Activated CD8-positive, alpha-beta memory T cell treated with anti-CD3 and anti-CD28 coated beads for 1 hour (primary cell): ENCODE results near the gene CDIPT.
A peak's percentile ranks its signal among the peaks of the same experiment; 100 is the strongest.
"Not testable (repeated sequence)": the region's sequence is repeated elsewhere in the genome, so short reads cannot be mapped to it uniquely, and the experiment has no call there.

Experiments used
- DNase-seq, 2 donors: peaks; one replicate each; pipeline ENCODE4 v3.0.0-alpha.2; 2020; ENCODE audit warnings: low read depth in 1 of 2; ENCODE audit errors: extremely low read depth in 1 of 2

The CDIPT gene, protein sequence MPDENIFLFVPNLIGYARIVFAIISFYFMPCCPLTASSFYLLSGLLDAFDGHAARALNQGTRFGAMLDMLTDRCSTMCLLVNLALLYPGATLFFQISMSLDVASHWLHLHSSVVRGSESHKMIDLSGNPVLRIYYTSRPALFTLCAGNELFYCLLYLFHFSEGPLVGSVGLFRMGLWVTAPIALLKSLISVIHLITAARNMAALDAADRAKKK

DNA sequence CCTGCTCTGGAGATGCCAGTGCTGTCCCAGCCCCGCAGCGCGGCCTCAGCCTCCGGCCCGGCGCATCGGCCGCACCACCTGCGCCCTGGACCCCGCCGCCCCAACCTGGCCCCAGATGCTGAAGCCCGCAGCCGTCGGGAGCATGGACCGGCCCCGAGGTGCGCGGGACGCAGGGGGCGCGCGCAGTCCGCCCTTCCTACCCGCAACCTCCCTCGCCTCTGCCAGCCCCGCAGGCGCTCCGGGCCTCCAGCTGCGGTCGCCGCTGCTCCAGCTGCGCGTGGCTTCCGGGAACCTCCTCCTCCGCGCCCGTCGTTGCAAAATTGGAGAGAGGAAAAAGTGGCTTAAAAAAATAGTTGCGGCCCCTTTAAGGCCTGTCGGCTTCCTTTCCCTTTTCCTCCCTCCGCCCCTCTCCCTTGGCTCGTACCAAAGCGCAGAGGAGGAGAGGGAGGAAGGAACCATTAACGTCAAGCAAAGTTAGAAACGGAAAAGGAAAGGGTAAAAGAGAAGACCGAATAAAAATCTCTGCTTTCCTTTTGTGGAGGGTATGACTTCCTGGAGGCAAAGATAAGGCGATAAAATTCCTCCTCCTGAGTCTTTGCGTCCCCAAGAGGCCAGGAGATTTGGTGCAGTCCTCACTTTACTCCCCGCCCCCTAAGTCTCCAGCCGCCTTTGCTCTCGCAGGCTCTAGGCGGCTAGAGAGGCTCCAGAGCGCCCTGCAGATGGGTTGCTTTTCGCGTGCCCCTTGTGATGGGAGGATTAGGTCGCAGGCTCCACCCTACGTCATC is at the start of gene CDIPT:
TSS of gene CDIPT (minus strand) at position 343 of the 785 bp plus-strand sequence. CDS start 369 bp downstream, outside the sequence.
- peak; percentile 81 to 84 for DNase-seq

DNA sequence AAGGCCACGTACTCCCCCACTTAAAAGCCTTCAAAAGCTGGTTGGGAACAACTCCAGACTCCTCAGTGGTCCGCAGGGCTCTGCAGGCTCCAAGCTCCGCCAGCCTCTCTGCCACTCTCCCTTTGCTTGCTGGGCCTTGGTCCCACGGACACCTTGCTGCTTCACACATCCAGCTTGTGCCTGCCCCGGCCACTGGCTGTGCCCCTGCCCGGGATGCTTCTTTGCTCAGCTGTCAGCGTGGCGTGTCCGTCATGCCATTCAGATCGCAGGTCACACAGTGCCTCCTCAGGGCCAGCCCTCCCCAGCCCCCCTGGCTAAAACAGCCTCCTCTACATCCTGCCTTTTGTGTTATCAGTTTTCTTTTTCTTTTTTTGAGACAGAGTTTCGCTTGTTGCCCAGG is 49.1 kb upstream of the CDIPT start:
- no peak for DNase-seq

DNA sequence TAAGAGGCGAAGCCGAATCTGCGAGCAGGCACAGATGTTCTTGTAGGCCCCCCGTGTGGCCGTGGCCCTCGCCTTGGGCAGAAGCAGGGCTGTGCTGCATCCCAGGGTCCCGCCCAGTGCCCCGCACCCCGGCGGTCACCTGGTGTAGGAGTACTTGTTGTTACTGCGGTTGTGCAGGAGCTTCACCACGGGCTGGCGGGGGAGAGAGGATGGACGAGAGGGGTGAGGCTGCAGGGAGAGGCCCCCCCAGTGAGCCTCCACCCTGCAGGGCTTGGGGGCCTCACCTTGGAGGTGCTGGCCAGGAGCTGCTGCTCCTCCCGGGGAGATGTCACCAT is 48.6 kb upstream of the CDIPT start:
- DNase-seq = no peak

DNA sequence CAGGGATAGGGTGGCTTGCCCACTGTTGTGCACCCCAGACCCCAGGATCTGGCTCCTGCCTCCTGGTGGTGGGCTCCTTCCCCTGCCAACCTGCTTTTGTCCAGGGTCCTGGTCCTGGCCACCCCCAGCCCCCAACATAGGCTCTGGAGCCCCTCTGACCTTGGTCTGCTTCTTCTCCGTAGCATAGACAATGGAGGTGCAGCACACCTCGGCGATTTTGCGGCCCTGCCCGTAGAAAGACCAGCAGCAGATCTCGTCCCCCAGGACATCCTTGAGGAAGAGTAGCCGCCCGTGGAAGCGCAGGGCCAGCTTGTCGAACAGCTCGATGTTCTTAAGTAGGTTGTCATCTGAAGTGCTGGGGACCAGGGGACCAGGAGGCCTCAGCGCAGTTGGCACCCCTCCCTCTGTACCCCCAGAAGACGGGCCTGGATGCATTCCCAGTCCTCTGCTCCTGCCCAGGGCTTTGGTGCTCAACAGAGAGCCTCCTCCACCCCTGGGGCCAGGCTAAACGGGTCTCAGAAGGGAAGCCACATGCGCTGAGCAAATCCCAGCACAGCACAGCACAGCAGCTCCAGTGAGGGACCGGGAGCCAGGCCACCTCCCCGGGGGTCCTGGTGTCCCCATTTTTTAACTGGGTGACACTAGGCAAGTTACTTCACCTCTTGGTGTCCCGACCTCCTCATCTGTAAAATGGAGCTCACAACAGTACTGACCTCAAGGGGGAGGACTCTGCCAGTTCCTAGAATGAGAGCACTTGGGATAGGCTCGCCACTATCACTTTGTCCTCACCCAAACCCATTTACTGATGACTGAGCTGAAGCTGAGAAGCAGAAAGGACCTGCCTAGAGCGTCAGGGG is 48.0 kb upstream of the CDIPT start:
- DNase-seq = no peak

DNA sequence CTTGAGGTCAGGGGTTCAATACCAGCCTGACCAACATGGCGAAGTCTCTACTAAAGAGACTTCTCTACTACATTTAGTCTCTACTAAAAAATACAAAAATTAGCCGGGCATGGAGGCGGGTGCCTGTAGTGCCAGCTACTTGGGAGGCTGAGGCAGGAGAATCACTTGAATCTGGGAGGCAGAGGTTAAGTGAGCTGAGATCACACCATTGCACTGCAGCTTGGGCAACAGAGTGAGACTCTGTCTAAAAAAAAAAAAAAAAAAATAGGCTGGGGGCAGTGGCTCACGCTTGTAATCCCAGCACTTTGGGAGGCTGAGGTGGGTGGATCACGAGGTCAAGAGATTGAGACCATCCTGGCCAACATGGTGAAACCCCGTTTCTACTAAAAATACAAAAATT is 46.8 kb upstream of the CDIPT start:
- not testable (repeated sequence) for DNase-seq

DNA sequence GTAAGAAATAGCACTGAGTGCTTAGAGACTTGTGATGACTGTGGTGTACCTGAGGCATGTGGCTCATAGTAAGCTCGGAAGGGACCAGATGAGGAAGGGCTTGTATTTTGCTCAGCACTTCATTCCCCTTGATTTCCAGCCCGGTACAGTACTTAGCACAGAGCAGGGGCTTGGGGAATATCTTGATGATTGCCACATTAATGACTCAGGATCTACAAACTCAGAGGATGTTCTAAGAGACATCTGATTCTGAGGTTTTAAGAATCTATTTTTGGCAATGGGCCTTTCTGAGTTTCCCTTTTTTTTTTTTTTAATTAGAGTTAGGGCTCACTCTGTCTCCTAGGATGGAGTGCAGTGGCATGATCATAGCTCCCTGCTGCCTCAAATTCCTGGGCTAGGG is 46.4 kb upstream of the CDIPT start:
- DNase-seq = no peak

DNA sequence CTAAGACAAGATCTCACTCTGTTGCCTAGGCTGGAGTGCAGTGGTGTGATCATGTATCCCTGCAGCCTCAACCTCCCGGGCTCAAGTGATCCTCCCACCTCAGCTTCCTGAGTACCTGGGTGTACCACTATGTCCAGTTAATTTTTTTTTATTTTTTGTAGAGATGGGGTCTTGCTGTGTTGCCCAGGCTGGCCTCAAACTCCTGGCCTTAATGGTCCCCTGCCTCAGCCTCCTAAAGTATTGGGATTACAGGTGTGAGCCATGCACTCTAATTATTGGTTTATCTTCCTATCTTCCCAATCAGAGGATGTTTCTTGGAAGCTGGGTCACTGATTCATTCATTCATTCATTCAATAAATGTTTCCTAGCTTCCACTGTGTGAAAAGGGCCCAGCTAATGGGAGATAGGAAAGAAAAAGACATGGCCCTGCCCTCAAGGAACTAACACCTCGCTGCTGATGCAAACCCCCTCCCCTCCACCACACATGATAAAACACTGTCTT is 45.7 kb upstream of the CDIPT start:
- no peak for DNase-seq

DNA sequence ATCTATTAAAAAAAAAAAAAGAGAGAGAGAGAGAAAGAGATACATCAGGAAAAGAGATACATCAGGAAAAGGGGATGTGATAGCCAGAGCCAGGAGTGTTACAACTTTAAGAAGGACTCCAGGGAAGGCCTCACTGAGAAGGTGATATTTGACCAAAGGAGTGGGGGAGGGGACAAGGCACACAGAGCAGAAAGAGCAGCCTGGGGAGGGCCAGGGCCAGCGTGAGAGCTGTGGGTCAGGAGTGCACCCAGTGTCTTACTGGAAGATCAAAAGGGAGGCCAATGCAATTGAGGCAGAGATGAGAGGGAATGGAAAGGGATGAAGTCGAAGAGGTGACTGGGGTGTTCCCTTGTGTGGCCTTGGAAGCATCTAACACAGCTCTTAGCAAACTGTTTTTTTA is 44.9 kb upstream of the CDIPT start:
- DNase-seq = no peak

DNA sequence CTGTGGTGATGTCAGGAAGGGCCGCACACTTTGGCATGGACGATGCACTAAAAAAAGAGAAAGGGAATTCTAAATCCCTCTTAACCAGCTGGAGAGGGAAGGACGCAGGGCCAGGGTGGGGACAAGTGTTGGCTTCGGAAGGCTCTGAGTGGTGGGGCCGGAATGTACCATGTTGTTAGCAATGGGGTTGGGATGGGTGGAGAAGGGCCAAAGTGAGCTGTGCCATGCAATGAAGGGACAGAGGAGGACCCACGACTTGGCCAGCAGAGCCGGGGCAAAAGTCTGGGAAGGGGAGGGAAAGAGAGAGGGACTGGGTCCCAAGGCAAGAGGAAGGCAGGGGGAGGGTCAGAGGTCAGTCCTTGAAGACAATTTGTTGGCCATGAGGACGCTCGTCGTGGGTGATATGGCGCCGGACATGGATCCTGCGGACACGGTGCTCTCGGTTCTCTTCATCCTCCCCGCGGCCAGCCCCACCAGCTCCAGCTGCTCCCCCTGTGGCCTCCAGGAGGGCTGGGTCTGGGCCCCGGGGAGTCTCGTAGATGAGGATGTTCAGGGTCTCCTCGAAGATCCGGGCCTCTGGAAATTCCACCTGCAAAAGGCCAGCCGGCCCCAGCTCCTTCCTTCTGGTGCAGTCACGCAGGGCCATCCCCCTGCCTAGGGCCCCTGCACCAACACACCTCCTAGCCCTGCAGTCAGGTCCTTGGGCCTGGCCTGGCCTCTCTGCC is 43.7 kb upstream of the CDIPT start:
- DNase-seq = no peak

DNA sequence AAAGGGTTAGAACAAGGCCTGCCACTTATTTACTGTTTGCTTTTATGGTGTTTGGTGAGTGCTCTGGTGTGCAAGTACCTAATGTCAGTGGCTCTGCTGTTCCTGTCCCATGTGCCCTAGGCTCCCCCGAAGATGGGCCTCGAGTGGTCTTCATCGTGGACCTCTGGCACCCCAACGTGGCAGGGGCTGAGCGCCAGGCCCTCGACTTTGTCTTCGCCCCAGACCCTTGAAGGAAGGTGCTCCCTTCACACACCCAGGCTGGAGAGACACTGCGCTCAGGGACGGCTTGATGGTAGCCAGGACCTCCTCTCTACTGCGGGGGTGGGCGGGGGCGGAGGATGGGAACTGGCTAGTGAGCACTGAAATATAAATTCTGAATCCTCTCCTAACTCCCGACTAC is 42.6 kb upstream of the CDIPT start:
- DNase-seq = no peak

DNA sequence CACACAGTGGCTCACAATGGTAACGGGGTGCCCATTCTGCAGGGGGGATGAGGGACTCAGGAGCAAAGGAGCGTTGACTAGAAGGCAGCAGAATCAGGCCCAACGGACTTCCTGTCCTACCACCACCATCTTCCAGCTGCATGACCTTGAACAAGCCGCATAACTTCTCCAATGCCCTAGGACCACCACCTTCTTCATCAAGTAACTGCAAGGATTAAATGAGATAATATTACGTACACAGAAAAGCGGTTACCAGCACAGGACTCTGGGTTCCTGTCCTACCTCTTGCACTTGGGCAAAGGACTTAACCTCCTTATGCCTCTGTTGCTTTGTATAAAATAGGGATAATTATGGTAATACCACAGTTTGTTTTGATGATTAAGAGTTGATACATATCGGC is 41.9 kb upstream of the CDIPT start:
- DNase-seq = no peak

DNA sequence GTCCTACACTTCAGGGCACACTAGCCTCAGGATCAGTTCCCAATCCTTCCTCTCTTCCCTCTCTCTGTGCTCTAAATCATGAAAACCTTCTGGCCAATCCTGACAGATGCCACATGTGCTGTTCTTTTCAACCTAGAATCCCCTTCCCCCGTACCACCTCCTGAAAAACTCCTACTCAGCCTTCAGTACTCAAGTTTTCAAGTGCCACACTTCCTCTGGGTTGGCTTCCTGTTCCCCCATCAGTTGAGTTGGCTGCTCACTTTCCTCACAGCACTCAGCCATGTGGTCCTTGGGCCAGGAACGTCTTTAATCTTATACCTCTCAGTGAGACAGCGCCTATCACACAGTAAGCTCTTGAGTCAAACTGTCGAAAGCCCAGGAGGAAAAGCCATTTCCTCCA is 40.6 kb upstream of the CDIPT start:
- DNase-seq = no peak

DNA sequence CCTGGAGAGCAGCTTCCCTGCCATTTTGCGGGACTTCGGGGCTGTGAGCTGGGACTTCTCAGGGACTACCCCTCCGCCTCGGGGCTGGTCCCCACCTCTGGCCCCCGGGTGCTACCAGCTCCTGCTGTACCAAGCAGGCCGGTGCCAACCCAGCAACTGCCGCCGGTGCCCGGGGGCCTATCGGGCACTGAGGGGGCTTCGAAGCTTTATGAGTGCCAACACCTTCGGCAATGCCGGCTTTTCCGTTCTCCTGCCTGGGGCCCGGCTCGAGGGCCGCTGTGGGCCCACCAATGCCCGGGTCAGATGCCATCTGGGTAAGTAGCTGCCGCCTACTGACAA is 38.5 kb upstream of the CDIPT start:
- no peak for DNase-seq

DNA sequence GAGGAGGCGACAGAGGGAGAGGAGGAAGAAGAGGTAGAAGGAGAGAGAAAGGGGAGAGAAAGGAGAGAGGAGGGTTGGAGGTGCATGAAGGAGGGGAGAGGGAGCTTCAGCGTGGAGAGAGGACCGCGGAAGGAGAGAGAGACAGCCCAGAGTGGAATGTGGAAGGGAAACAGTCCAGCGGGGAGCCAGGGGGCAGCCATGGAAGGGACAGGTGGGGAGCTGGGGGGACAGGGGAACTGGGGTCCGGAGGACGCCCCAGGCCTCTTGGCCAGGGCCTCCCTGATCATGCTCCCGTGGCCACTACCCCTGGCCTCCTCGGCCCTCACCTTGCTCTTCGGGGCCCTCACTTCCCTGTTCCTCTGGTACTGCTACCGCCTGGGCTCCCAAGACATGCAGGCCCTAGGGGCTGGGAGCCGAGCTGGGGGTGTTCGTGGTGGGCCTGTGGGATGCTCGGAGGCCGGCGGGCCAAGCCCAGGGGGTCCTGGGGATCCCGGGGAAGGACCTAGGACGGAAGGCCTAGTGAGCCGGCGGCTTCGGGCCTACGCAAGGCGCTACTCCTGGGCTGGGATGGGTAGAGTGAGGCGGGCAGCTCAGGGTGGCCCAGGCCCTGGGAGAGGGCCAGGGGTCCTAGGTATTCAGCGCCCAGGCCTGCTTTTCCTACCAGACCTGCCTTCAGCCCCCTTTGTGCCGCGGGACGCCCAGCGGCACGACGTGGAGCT is 38.0 kb upstream of the CDIPT start:
- DNase-seq = no peak

DNA sequence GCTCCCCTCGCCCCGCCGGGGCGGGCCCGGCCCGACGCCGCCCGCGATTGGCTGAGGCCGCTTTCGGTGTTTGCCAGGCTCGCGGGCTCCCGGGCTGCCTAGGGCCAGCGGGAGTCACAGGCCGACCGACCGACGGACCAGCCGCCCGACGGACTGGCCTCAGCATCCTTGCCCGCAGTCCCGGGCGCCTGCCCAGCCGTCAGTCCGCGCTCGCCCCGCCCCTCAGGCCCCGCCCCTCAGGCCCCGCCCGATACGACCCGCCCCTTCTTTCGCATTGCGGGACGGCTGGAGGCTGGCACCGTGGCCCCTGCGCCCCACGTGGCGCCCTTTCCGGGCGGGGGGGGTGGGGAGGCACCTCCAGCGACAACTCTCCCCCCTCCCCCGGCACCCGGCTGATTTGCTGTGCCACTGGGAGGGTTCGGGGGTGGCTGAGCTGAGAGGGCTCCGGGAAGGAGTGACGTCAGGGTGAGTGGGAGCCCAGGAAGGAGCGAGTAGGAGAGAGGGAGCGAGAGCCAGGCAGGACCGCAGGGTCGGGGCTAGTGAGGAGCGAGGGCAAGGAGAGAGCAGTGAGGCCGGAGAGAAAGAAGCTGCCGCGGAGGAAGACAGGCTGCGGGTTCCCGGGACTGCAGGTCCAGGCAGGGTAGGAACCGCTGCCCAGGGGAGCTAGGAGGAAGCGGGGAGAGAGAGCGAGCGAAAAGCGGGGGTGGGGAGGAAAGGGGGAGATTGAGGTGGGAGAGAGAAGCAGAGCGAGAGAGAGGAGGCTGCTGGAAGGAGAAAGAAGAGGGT is 37.3 kb upstream of the CDIPT start, which contains the start of gene ASPHD1:
TSS of gene ASPHD1 (plus strand) at position 387 of the 786 bp plus-strand sequence. CDS start 484 bp downstream, outside the sequence.
- peak; percentile 4 to 66 for DNase-seq

DNA sequence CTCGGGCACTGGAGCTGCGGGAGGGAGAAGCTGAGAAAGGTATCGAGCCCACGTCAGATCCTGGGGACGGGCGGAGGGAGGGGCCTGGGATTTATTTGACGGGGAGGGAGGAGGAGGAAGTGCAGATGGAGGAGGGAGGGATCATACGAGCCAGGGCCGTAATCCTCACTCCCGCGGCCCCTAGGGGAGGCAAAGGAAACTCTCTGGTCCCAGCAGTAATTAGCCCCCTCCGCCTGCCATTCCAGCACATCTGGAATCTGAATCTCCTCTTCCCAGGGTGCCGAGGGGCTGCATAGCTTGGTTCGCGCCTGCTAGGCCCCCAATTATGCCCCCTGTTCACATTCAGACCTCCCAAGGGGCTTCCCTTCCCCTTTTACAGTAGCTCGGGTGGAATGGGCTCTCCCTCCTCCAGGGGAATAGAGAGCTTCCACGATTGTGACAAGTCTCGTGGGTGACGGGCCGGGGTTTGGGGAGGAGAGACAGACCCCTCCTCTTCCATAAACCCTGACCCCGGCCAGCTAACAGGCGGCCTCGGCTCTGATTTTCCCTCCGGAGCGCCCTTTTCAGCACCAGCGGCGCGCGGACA is 36.6 kb upstream of the CDIPT start, which contains the start of gene SEZ6L2:
TSS of gene SEZ6L2 (minus strand) at position 35 of the 586 bp plus-strand sequence. CDS start 531 bp downstream, outside the sequence.
- peak in 1 of 2 donors; percentile 28 for DNase-seq

DNA sequence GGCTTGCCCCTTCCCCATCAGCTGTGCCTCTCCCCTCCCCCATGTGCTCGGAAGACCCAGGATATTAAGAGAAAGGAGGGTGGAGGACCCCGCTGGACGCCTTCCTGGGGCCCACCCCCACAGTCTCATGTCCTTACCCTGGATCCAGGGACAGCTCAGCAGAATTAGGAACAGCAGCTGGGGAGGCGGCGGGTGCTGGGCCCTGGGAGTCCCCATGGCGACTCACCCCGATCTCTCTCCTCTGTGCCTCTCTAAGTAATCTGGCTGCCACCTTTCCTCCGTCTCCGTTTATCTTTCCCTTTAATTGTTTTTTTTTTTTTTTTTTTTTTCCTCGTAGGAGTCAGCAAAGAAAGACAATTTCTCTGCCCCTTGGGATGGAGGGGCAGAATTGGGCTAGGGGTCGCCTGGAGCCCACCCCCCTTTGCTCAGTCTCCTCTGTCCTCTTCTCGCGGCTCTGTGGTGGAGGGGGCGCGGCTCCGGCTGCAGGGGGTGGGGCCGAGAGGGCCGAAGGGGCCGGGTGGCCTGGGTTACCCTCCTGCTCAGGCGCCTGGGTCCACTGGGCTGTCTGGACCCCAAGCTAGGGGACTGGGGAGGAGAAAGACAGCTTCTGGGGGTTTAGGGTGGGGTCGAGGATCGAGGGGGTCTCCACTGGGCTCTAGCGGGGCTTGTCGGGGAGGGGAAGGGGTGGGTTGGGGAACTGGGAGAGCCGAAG is 35.9 kb upstream of the CDIPT start:
- no peak for DNase-seq

DNA sequence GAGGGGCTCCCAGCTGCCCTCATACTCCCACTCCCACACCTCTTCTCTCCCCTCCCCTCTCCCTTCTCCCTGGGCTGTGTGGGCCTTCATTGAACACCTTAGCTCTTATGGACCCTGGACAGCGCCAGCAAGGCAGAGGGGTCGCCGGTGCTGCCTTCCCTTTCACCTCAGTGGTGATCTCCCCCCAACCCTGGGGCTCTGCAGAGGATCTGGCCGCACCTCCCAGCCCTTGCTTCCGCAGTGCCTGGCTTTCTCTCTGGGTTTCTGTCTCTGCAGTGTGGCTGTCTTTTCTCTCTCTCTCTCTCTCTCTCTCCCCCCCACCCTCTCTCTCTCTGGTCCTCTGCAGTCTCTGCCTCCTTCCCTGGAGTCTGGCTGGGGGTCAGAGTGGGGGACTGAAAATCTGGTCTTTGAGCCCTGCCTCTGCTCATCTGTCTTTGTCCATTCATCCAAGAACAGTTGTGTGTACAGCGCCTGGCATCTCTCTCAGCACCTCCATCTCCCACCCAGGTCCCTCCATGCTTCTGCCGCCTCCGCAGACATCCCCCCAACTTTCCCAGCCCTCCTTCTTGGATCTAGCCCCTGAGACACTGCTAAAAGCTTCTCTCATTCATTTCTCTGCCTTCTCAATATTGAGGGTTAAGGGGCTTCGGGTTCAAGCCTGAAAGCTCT is 35.2 kb upstream of the CDIPT start:
- no peak for DNase-seq
